Panc1 (cell line): Measurements from ENCODE around the gene CPM. TPM values are rescaled to one million over a fixed set of nuclear protein-coding genes. Genes with fewer than 3 reads are reported as not detected.

Source experiments
- ATAC-seq: fragments of 200-7000 bp; cut with Tn5 transposase; 2 replicates; pipeline ENCODE4 v1.9.1; 2020; ENCODE audit warnings: mild to moderate bottlenecking, moderate library complexity
- BruUV-seq: library from RNA; stranded (reverse); fragments of 400-500 nt; replicated peaks from 2 replicates; lab custom pipeline; 2021; lab: Mats Ljungman, UMichigan
- CTCF ChIA-PET: fragments of 300-600 bp; sonication (Branson Sonifier 250); formaldehyde crosslinking; loops from one replicate; lab custom pipeline; 2022; ENCODE audit warnings: antibody characterized with exemption; lab: Charles Lee
- POLR2A ChIA-PET: fragments of 300-600 bp; sonication (Branson Sonifier 250); formaldehyde crosslinking; loops from one replicate; lab custom pipeline; 2022; ENCODE audit warnings: antibody characterized with exemption; lab: Charles Lee
- DNase-seq: peaks from one replicate; pipeline ENCODE4 v3.0.0-alpha.2; 2010; ENCODE audit warnings: low read depth, low spot score
- H3K27ac ChIP-seq: 2 replicates; pipeline ENCODE4 v1.5.1; 2011; ENCODE audit warnings: mild to moderate bottlenecking, low read length, inconsistent platforms
- H3K27me3 ChIP-seq: fragments of 200-500 bp; sonication (Bioruptor generic); 2 replicates; pipeline ENCODE4 v1.6.0; 2014; ENCODE audit warnings: low read length, inconsistent platforms; ENCODE audit not compliant: control insufficient read depth, insufficient read depth
- H3K36me3 ChIP-seq: fragments of 200-500 bp; sonication (Bioruptor generic); 2 replicates; pipeline ENCODE4 v1.5.1; 2014; ENCODE audit warnings: inconsistent platforms, mild to moderate bottlenecking, low read length, moderate library complexity; ENCODE audit not compliant: control insufficient read depth, insufficient read depth
- H3K4me1 ChIP-seq: 2 replicates; pipeline ENCODE4 v1.5.1; 2011; ENCODE audit warnings: inconsistent platforms, mild to moderate bottlenecking, low read length, moderate library complexity; ENCODE audit not compliant: control insufficient read depth, insufficient read depth
- H3K4me3 ChIP-seq, 2 experiments: 2 replicates each; pipeline ENCODE4 v1.5.1; 2011 to 2012; ENCODE audit warnings: low read depth in 2 of 2, low read length in 2 of 2, mild to moderate bottlenecking in 2 of 2, inconsistent platforms in 1 of 2, moderate library complexity in 1 of 2
- H3K9me3 ChIP-seq: fragments of 200-500 bp; sonication (Bioruptor generic); 2 replicates; pipeline ENCODE4 v1.5.1; 2014; ENCODE audit warnings: low read depth, mild to moderate bottlenecking, inconsistent platforms, low read length, moderate library complexity; ENCODE audit not compliant: control insufficient read depth, insufficient read depth
- CTCF ChIP-seq: fragments of 450-650 bp; IDR thresholded peaks from 2 replicates; pipeline ENCODE4 v1.5.1; 2017; ENCODE audit warnings: mild to moderate bottlenecking
- POLR2AphosphoS5 ChIP-seq: IDR thresholded peaks from 2 replicates; pipeline ENCODE4 v1.6.1; 2012; ENCODE audit warnings: mild to moderate bottlenecking, low read depth, low read length, moderate library complexity
- REST ChIP-seq, 2 experiments: IDR thresholded peaks; 2 replicates each; pipeline ENCODE4 v1.6.1; 2011 to 2012; ENCODE audit warnings: low read depth in 2 of 2, control low read depth in 1 of 2, low read length in 1 of 2, mild to moderate bottlenecking in 1 of 2, moderate library complexity in 1 of 2; ENCODE audit not compliant: insufficient read depth in 1 of 2
- SIN3A ChIP-seq: IDR thresholded peaks from 2 replicates; pipeline ENCODE4 v1.6.1; 2012; ENCODE audit warnings: low read depth, mild to moderate bottlenecking, low read length, moderate library complexity, borderline replicate concordance; ENCODE audit not compliant: insufficient read depth
- TCF7L2 ChIP-seq: IDR thresholded peaks from 2 replicates; pipeline ENCODE4 v1.6.1; 2011; ENCODE audit warnings: mild to moderate bottlenecking, low read depth, low read length, inconsistent platforms
- in situ Hi-C: cut with HindIII; loops from 2 replicates; pipeline ENCODE4 v1.10.0; 2016; ENCODE audit warnings: low sequenced_read_pairs, low pct_unique_long_range_greater_than_20kb
- intact Hi-C: fragments of 100-400 bp; cut with micrococcal nuclease; formaldehyde crosslinking; loops from one replicate; pipeline ENCODE4 v1.10.0; 2022; ENCODE audit not compliant: unreplicated experiment
- total RNA-seq: library from RNA; stranded (reverse); gene quantifications from one replicate; pipeline ENCODE4 v1.2.1, GENCODE V29; 2021; ENCODE audit not compliant: unreplicated experiment

CPM gene
- total RNA-seq, 1 experiment from 2014 or later, result 11.2 TPM

- Histone ChIP-seq H3K27ac (no peak overlapping the region), H3K27me3 (no peaks in the 10 kb centered on the region), H3K4me1 (no peaks in the 10 kb centered on the region), H3K36me3 (no peaks in the 10 kb centered on the region), H3K4me3 (no peak overlapping the region), H3K9me3 (no peaks in the 10 kb centered on the region)
- intact Hi-C loops, result no loop called here
- POLR2A ChIA-PET, result no interaction called here
- CTCF ChIA-PET, result no interaction called here
- ATAC-seq, result no peak
- no TSS peak for BruUV-seq
- in situ Hi-C loops, result no loop called here
- TF ChIP-seq POLR2AphosphoS5 (no peak), SIN3A (no peak), REST (IDR thresholded peaks at IDR 0.05; ENCODE audit: insufficient read depth in 1 of 2, low read depth in 2 of 2, low read length in 1 of 2) (no peak), CTCF (no peak), TCF7L2 (no peak)
- no peak for DNase-seq
Observed at GRCh38 chr12:68886636-68887572, 46.1 kb downstream of the CPM start.

GRCh38 chr12:68885381-68885780 is 47.6 kb downstream of the CPM start:
- no peak overlapping the region for H3K4me3 ChIP-seq
- no peaks in the 10 kb centered on the region for H3K36me3 ChIP-seq
- ATAC-seq (no peak), DNase-seq (no peak)
- POLR2A ChIA-PET, result no interaction called here
- H3K4me1 ChIP-seq, result no peaks in the 10 kb centered on the region
- intact Hi-C loops, result no loop called here
- CTCF ChIA-PET, result no interaction called here
- H3K27me3 ChIP-seq, result no peaks in the 10 kb centered on the region
- no TSS peak for BruUV-seq
- H3K9me3 ChIP-seq, result no peaks in the 10 kb centered on the region
- no peak for TF ChIP-seq REST (IDR thresholded peaks at IDR 0.05; ENCODE audit: insufficient read depth in 1 of 2, low read depth in 2 of 2, low read length in 1 of 2)
- TF ChIP-seq POLR2AphosphoS5, result no peak
- no peak for TF ChIP-seq CTCF
- TF ChIP-seq TCF7L2, result no peak
- no peak for TF ChIP-seq SIN3A
- in situ Hi-C loops, result no loop called here
- H3K27ac ChIP-seq, result no peak overlapping the region
